ENCODE measurements around the gene RD3L.

DNA sequence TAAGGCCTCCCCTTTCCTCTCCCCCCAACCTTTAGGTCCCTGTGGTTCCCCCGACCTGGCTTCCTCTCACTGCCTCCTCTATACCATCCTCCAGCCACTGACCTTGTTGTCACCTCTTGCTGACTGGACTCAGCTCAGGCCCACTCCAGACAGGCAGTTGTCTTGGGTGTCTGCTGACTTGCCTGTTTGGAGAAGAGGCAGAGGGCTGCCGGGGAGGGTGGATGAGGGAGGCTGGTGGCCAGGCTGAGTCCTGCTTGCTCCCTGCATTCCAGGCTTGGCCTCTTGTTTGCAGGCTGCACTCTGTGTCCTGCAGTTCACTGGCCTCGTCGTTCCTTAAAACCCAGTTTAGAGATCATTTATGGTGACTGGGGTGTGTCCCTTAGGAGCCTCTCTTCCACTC, 31.0 kb upstream of the RD3L start:
- TF ChIP-seq GATA2 (IDR thresholded peaks at IDR 0.05; ENCODE audit: low read depth, low read length) (no peak), GATA3 (IDR thresholded peaks at IDR 0.05; ENCODE audit: low read depth, low read length) (no peak)
